SHP77 (cell line): ENCODE results near the gene GRB7.
A peak's percentile ranks its signal among the peaks of the same experiment; 100 is the strongest.
"Not testable (repeated sequence)": the region's sequence is repeated elsewhere in the genome, so short reads cannot be mapped to it uniquely, and the experiment has no call there.

Experiments
- DNase-seq, 2 experiments: peaks; one replicate each; lab custom pipeline; 2025; lab: John Stamatoyannopoulos, UW

The GRB7 gene

DNA sequence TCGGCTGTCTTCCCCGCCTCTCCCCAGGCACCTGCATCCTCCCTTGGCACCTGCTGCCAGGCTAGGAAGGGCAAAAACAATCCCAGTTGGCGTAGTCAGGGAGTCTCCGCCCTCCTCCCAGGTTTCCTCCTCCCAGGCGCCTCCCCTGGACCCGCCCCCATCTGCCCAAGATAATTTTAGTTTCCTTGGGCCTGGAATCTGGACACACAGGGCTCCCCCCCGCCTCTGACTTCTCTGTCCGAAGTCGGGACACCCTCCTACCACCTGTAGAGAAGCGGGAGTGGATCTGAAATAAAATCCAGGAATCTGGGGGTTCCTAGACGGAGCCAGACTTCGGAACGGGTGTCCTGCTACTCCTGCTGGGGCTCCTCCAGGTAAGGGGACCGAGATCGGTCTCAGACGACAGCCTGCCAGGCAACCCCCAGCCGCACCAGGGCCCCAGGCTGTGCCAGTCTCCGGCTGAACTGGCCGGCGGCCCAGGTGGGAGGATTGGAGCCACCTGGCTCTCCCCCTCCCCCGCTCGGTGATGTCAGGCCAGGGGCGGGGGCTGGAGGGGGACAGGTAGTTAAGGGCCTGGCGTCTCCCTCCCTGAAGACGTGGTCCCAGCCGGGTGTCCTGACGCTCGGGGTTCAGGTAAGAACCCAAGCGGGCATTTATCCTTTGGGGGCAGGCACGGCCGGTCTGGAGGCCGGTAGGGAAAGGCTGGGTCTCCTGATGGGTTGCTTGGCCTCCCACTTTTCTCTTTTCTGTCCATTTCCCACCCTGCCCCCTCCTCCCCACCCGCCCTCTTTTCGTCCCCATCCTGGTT is at the start of gene GRB7:
Gene GRB7 (plus strand): TSS at position 179 of the 808 bp plus-strand sequence. CDS start 4,364 bp downstream, outside the sequence.
- DNase-seq = no peak

DNA sequence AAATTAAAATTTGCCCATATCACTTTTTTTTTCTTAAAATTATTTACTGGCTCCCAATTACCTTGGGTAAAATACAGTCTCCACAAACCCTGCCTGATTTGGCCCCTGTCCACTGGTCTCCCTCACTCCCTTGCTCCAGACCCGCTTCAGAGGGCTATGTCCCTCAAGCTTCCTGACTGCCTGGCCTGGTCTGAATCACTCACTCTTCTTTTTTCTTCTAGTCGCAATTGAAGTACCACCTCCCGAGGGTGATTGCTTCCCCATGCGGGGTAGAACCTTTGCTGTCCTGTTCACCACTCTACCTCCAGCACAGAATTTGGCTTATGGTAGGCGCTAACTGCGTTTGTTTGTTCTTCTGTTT is 49.3 kb upstream of the GRB7 start:
- no peak for DNase-seq

DNA sequence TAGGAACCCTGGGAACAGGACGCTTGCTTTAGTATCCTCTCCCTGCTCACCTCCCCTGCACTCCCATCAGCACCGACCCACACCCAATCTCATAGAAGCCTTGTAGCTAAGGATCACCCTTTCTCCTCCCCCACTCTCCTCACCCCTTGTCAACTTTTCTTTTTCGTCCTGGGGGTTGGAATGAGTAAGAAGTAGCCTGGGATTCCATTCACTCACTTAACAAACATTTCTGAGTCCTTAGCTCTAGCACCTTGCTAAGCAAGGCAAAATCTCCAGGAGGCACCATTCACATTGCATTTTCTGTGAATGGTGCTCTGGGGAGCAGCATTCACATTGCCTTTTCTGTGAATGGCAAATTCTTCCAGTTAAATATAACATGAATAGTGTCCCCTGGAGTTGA is 48.8 kb upstream of the GRB7 start:
- DNase-seq = no peak

DNA sequence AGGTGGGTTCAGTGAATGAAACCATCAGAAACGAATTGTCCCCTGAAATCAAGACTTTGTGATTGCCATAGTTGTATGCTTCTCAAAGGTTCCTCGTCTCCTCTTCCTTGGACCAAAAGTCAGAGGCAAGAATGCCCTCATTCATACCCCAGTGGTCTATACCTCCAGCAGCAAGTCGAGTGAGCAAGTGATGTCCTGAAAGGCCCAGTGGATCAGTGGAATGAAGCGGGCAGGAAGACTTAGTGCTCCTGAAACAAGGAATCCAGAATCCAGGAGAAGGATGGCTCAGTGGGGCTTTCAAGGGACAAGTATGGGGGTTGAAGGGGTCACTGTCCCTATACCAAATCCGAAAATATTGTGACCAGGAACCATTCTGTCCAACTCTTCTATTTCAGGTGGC is 43.1 kb upstream of the GRB7 start:
- DNase-seq = no peak

DNA sequence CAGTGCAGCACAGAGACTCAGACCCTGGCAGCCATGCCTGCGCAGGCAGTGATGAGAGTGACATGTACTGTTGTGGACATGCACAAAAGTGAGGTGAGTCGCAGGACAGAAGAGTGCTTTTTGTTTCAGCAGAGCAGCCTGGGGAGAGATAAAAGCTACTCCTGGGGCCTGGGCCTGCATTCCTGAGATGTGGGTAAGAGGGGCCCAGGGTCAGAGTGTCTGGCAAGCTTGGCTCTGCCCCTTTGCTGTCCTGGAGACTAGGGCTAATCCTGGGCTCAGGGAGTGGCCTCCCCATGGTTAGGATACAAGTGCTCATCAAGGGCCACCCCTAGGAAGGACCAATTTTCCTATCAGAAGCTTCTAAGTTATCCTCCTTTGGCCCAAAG is 42.7 kb upstream of the GRB7 start:
- DNase-seq = no peak

DNA sequence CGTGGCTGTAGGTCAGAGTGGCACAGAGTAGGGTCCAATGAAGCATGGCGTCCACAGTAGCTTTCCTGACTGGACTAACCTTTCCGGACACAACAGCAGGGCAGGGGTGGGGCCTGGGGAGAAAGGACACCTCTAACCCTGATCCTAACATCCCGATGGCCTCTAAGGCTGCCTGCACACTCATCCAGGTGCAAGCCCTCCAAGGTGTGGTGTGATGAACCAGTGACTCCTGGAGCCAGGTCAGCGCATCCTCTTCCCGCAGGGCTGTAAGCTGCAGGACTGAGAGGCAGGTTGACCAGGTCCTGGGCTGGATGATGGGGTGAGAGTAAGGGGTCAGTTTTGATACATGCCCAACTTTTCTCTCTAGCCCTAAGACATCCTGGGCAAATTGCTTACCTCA is 41.0 kb upstream of the GRB7 start:
- no peak for DNase-seq

DNA sequence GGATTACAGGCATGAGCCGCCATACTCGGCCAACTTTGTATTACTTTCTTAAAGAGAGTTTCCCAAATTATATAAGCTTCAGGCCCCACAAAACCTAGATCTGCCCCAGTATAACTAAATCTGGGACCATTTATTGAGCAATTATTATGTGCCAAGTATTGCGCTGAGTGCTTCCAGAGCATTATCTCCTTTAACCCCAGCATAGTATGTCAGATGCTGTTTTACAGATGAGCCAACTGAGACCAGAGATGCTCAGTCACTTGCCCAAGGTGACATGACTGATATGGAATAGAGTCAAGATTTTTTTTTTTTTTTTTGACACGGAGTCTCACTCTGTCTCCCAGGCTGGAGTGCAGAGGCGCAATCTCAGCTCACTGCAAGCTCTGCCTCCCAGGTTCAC is 39.8 kb upstream of the GRB7 start:
- no peak for DNase-seq

DNA sequence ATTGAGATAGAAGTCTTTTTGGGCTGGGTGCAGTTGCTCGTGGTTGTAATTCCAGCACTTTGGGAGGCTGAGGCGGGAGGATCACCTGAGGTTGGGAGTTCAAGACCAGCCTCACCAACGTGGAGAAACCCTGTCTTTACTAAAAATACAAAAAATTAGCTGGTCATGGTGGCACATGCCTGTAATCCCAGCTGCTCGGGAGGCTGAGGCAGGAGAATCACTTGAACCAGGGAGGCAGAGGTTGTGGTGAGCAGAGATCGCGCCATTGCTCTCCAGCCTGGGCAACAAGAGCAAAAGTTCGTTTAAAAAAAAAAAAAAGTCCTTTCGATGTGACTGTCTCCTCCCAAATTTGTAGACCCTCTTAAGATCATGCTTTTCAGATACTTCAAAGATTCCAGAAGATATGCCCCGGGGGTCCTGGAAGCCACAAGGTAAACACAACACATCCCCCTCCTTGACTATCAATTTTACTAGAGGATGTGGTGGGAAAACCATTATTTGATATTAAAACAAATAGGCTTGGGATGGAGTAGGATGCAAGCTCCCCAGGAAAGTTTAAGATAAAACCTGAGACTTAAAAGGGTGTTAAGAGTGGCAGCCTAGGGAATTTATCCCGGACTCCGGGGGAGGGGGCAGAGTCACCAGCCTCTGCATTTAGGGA is 38.5 kb upstream of the GRB7 start:
- DNase-seq = not testable (repeated sequence)

DNA sequence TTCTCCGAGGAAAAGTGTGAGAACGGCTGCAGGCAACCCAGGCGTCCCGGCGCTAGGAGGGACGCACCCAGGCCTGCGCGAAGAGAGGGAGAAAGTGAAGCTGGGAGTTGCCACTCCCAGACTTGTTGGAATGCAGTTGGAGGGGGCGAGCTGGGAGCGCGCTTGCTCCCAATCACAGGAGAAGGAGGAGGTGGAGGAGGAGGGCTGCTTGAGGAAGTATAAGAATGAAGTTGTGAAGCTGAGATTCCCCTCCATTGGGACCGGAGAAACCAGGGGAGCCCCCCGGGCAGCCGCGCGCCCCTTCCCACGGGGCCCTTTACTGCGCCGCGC is 38.0 kb upstream of the GRB7 start, which contains the start of gene ERBB2:
Gene ERBB2 (plus strand): TSS at position 247 of the 330 bp plus-strand sequence. CDS start 175 bp downstream, outside the sequence.
- no peak for DNase-seq

DNA sequence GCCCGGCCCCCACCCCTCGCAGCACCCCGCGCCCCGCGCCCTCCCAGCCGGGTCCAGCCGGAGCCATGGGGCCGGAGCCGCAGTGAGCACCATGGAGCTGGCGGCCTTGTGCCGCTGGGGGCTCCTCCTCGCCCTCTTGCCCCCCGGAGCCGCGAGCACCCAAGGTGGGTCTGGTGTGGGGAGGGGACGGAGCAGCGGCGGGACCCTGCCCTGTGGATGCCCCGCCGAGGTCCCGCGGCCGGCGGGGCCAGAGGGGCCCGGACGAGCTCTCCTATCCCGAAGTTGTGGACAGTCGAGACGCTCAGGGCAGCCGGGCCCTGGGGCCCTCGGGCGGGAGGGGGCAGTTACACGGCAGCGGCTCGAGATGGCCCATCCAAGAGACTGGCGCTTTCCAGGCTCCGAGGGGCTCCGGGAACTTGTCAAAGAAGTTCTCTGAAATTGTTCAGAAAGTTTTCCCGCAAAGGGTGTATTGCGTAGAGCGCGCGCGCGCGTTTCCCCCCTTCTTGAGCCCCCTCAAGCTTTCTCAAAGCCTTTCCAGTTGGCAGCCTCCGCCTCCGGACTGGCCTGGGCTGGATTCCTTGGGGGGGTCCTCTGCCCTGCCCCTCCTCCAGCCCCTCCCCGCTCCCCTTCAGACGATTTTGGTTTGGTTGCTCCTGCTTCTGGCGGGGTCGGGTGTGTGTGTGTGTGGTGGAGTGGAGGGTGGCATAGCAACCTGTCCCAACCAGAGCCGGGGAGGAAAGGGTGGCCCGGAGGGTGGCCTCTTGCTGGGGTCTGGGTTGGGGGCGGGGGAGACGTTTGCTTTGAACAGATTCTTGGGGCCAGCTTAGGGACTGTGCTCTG is 37.4 kb upstream of the GRB7 start:
- no peak for DNase-seq

DNA sequence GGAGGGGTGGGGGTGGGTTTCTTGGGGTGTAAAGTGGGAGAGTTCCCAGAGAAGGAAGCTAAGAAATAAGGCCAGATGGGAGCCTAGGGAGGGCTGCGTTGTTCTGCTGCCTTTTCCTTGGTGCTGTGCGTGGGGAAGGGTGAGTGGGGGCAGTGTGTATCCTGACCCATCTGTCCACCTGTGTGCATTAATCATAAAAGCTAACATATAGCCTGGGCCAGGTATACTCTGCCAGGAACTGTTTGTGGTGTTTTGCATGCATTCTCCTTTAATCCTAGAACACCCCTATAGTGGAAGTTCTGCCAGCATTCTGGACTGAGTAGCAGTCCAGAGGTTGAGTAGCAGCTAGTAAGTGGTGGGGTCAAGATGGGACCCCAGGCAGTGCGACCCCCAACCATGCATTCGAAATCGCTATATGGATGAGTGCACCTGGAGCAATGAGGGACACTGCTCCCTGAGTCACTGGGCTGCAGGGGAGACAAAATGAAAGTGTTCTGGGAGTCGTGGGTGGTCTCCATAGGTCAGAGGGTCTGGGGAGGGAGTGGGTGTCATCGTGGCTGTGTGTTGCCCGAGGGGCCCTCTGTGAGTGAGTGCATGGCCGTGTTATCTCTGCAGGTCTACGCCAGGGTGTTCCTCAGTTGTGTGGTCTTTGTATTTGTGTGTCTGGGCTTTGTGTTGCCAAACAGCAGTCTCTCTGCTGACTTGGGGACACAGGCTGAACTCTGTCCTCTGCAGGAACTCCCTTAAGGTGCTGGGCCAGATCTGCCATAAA is 36.5 kb upstream of the GRB7 start:
- DNase-seq = no peak

DNA sequence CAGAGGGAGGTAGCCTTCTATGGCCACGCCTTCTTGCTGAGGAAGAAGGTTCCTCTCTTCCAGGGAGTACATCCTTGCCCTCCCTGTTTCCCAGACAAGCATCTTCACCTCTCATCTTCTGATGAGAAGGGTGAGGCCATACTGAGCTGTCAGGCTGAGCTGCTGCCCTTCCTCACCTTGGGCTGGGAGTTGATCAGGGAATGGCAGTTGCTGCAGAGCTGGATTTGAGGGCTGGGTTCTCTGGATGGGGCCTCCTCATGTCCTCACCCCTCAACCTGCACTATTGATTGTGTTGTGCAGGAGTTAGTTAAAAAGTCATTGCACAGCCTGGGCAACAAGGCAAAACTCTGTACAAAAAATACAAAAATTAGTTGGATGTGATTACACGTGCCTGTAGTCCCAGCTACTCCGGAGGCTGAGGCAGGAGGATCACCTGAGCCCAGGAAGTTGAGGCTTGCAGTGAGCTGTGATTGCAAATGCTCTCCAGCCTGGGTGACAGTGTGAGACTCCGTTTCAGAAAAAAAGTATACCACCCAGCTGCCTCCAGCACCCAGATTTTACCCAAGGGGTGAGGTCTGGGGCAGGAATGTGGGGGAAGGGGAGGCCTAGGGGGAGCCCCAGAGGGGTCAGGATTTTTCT is 35.8 kb upstream of the GRB7 start:
- no peak for DNase-seq

DNA sequence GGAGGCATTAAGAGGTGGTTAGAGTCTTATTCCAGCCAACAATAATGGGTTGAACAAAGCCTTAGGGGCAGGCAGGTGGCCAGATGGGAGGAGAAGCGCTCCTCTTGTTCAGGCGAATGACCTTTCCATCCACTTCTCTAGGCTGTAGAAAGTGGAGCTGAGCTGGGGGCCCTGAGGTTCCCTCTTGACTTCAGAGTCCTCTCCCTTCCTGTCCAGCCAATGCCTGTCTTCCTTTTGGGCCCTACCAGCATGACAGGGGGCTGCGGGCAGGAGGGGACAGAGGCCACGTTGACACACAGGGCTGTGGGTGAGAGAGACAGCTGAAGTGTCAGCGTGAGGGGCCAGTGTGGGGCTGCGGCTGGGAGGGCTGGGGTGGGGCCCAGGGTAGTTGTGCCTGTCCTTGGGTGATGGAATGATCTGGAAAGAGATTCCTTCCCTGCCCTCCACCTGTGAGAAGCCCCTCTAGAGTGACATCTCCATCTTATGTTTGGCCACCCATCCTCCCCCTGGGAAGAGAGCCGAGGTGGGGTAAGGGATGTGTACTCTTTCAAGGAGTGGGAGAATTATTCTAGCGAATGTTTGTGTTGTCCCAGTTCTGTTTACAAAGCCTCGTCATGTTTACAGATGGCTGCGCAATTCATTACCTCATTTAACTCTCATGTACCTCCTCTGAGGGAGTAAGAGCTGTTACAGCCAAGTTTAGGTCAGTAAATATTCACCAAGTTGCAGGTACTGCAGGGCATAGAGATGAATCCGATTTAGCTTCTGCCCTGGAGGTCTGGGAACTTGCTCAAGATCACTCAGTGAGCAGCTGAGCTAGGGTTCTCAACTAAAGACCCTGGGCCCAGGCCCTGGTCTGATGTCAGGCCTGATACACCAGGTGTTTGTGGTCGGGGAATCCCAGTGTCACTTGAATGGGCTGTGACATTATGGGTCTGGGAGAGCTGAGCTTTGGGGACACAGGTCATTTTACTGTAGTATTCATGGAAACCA is 34.5 kb upstream of the GRB7 start:
- DNase-seq = peak; percentile 18 to 48

DNA sequence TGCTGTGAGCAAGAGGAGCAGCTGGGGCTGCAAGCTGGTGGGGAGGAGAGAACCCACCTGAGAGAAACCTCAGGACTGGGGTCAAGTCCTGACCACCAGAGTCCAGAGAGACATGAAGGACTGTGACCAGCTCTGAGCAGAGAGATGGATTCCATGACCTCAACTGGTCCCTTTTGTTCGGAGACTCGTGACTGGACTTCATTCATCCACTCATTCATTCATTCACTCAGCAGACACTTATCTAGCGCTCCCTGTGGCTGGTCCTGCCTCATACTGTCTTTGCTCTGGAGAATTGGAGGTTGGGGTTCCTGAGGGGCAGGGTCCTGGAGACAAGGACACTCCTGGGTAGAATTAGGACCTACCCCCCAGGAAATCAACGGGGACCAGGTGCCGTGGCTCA is 33.8 kb upstream of the GRB7 start:
- DNase-seq = no peak

DNA sequence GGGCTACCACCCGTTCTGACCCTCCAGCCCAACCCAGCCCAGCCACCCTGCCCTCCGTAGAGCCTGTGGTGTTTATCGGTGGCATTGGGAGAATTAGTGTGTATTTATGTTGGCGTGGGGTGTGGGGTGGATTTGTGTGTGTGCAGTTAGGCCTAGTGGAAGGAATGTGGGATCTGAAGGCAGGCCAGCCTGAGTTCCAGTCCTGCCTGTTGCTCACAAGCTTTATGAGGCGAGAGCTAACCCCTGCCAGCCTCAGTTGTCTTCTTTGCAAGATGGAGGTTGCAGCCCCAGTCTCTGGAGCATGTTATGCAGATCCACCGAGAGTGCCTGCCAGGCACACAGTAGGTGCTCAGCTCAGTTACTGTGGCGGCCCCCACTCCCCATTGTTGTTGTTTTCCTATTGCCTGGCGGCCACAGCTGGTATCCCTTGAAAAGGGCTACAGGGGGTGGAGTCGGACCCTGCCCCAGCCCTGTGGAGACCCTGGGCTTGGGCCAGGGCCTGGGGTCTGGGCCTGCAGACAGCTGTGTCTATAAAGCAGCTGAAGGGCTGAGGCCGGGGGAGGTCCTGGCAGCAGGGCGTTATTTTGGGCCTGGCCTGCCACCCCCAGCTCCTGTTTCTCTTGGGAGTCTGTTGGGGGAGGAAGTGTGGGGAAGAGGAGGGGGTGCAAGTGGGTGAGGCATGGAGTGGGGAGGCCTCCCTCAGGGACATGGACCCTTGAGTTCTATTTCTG is 32.8 kb upstream of the GRB7 start:
- no peak for DNase-seq

DNA sequence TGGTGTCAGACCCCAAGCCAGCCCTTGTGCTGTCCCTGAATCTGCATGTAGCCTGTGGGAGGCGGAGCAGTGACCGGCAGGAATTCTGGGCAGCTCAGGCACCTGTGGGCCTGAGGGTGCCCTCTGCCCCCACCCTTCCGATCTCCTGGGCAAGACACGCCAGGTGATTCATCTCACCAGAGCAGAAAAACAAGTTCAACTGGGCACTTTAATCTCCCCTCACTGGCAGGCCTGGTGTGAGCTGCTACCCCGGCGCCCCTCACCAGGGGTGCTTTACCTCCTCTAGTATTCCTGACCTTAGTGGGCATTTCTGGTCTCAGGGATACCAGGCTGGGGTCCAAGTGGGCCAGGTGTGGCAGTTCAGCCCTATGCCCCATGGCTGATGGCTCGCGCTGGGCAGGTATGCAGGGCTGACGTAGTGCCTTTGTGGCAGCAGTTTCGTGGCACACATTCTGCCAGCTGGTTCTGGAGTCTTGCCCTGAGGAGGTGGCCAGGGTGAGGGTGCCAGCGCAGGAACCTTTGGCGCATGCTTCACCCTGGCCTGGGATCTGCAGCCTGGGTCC is 31.9 kb upstream of the GRB7 start:
- no peak for DNase-seq

DNA sequence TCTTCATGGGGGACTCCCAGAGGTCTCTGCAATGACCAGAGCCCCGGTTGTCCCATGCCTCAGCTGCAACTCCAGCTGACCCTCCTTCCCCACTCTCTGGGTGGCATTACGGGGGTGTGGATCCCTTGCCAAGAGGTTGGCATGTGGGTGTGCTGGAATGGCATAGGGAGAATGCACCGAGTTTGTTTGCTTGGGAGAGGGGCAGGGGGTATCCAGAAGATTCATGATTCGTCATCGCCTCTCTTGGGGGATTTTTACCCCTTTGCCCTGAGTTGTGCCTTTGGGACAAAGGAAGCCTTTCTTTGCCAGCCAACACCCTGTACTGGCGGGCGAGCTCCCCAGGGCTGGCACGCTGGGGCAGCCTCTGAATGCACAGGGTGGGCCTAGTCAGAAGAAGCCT is 31.4 kb upstream of the GRB7 start:
- DNase-seq = no peak

DNA sequence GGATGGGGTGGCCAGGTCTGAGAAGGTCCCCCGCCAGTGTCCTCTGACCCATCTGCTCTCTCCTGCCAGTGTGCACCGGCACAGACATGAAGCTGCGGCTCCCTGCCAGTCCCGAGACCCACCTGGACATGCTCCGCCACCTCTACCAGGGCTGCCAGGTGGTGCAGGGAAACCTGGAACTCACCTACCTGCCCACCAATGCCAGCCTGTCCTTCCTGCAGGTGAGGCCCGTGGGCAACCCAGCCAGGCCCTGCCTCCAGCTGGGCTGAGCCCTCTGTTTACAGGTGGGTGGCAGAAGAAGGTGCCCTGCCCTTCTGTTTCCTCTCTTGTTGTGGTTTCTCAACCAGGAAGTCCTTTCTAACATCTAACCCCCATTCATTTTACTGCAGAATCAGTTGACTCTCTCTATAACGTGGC is 30.8 kb upstream of the GRB7 start:
- DNase-seq = no peak

DNA sequence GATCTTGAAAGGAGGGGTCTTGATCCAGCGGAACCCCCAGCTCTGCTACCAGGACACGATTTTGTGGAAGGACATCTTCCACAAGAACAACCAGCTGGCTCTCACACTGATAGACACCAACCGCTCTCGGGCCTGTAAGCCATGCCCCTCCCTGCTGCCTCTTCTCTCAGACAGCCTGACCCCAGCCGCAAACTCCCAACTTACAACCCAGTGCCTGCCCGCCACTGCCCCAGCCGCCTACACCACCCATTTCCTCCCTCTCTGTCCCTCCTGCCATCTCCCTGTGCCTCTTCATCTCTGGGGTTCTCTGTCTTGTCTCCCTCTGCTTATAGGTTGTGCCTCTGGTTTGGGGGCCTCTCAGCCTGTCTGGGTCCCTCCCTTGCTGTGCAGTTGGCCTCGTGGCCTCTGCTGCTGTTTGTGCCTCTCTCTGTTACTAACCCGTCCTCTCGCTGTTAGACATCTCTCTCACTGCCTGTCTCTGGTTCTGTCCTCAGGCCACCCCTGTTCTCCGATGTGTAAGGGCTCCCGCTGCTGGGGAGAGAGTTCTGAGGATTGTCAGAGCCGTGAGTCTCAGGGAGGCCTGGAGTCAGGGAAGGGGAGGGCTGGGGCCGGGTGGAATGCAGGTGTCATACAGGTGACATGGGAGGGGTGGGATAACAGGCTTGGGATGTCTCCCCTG is 28.3 kb upstream of the GRB7 start:
- no peak for DNase-seq
